Endothelial cell of umbilical vein (primary cell): ENCODE data around the gene SSC4D.

ENCODE experiments used
- CTCF ChIP-seq, 2 donors: IDR thresholded peaks; 1 replicate in 1 of 2; 2 replicates in 1 of 2; pipeline ENCODE4 v1.5.1; 2011; ENCODE audit warnings: low read length in 2 of 2, mild to moderate bottlenecking in 2 of 2, moderate library complexity in 2 of 2, control low read depth in 1 of 2, inconsistent platforms in 1 of 2, low read depth in 1 of 2; ENCODE audit not compliant: insufficient read depth in 1 of 2; ENCODE audit errors: extremely low read depth in 1 of 2
- EZH2 ChIP-seq: IDR thresholded peaks from 2 replicates; pipeline ENCODE4 v1.6.1; 2012; ENCODE audit warnings: borderline replicate concordance, low read depth, mild to moderate bottlenecking, moderate library complexity, low read length, inconsistent platforms; ENCODE audit not compliant: severe bottlenecking
- GATA2 ChIP-seq: IDR thresholded peaks from 2 replicates; pipeline ENCODE4 v1.7.0; 2011; ENCODE audit warnings: low read depth, mild to moderate bottlenecking, moderate library complexity, mixed read lengths, low read length; ENCODE audit not compliant: insufficient read length, insufficient read depth
- MAX ChIP-seq: IDR thresholded peaks from 2 replicates; pipeline ENCODE4 v1.6.1; 2011; ENCODE audit not compliant: insufficient read depth, insufficient read length
- POLR2A ChIP-seq: IDR thresholded peaks from 2 replicates; pipeline ENCODE4 v1.6.1; 2012; ENCODE audit warnings: low read depth, mild to moderate bottlenecking, control low read depth, low read length
- POLR2AphosphoS5 ChIP-seq: IDR thresholded peaks from 2 replicates; pipeline ENCODE4 v1.6.1; 2012; ENCODE audit warnings: low read depth, mild to moderate bottlenecking, control low read depth, low read length, moderate library complexity; ENCODE audit not compliant: insufficient read depth

DNA sequence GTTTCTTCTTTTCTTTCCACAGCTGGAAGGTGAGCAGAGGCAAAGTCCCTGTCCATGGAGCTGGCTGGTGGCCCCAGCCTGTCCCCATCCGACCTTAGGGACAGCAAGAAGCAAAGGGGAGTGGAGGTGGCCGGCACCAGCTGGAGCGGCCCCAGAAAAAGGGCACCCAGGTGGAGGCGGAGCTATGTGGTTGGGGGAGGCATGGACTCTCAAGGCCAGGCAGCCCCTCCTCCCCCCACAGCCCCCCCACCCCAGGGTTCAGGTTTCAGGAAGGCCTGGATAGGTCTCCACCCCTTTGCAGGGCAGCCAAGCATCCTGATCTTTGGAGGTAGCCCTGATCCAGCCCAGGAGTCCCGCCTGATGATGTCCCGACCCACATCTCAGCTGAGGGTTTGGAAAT, at the start of gene SSC4D:
- no peak for TF ChIP-seq CTCF (IDR thresholded peaks at IDR 0.05; ENCODE audit: extremely low read depth in 1 of 2, insufficient read depth in 1 of 2, low read depth in 1 of 2, low read length in 2 of 2)
- TF ChIP-seq POLR2A, result no peak
- TF ChIP-seq POLR2AphosphoS5, result no peak
- no peak for TF ChIP-seq GATA2
- no peak for TF ChIP-seq MAX
- TF ChIP-seq EZH2, result no peak
